Stimulated activated CD4-positive, alpha-beta T cell treated with anti-CD3 and anti-CD28 coated beads, Interleukin-1b, Interleukin-23, amount 100 ng/mL, for 24 hours (primary cell): ENCODE measurements around the gene SLC26A3.

Source experiments
- DNase-seq, 4 experiments: peaks; one replicate each; pipeline ENCODE4 v3.0.0-alpha.2; 2020; ENCODE audit warnings: low read depth in 4 of 4, low spot score in 1 of 4

Gene SLC26A3

DNA sequence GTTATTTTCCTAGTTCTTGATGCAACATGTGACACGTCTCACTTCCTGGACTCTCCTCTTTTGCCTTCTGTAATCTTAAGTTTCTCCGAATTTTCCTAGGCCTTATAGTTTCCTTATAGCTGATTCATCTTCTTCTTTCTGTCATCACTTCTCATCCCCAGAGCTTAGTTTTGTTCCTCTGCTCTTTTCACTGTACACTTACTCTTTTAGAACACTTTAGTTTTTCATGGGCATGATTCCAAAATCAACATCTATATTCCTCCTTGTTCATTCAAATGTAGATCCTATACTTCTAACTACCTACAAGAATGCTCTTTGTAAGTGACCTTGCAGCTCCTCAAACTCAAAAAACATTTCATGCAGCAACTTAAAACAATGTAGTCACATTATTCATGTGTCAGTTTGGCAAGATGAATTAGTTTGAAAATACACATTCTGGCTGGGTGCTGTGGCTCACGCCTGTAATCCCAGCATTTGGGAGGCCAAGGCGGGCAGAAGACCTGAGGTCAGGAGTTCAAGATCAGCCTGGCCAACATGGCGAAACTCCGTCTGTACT is 13.1 kb upstream of the SLC26A3 start:
- DNase-seq = no peak

DNA sequence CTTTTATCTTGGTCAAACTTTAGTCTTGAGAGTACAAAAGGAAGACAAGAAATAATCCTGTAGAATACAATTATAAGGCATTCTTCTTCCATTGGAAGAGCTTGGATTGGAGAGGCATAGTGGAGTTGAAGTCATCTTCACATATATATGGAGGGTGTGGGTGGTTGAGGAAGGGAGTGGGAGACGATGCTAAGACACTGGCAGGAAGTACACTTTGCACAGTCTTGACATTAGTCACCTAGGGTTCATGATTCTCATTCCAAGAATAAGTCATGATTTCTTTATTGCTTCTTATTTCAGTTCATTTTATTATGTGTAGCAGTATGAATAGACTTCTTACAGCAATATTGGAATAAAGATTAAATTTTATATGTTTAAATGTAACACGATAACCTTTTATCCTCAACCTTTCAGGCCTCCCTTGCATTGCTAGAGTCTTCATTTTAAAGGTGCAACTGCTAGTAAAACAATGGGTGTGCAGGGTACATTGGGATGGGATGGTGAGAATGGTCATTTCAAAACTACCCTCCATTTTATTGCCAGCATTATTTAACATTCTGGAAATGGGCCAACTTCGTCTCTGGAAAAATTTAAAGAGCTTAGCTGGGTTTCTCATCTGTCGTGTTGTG is 12.3 kb upstream of the SLC26A3 start:
- DNase-seq = no peak

DNA sequence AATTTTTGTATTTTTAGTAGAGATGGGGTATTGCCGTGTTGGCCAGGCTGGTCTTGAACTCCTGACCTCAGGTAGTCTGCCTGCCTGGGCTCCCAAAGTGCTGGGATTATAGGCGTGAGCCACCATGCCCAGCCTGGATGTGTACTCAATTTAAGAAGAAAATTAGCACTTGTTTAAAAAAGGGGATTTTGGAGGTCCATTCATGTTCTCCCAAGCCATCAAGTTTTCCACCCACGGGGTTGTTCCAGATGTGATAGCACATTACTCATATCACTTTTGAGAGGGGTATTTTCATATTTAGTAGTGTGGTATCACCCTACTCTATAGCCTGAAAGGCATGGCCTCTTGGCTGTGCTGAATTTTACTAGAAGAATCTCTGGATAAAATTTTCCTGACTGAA is 10.5 kb upstream of the SLC26A3 start:
- DNase-seq = peak in 2 of 4 experiments; percentile 8 to 38

DNA sequence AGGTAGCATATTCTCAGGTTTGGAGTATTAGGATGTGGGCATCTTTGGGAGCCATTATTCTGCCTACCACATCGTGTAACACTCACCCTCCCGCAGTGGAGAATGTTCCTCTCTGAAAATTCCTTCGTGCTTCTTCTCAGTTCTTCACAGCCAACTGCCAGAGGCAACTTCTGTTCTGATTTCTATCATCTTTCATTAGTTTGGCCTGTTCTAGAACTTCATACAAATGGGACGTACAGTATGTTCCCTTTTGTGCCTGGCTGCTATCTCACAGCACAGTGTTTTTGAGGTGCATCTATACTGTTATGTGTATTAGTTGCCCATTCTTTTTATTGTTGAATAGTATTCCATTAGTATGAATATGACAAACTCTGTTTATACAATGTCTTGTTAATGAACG is 8.9 kb upstream of the SLC26A3 start:
- no peak for DNase-seq

DNA sequence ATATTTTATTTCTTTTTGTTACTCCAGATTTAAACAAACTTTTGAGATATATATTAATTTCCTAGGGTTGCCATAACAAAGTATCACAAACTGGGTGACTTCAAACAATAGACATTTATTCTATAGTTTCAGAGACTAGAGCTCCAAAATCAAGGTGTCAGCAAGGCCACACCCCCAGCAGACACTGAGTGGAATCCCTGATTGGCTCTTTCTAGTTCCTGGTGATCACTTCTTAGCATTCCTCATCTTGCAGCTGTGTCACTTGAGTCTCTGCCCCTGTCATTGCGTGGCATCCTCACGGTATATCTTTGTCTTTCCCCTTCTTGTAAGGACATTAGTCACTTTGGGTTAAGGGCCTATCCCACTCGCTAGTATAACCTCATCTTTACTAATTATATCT is 7.6 kb upstream of the SLC26A3 start:
- no peak for DNase-seq

GRCh38 chr7:107809179-107809578 is 6.2 kb upstream of the SLC26A3 start:
- no peak for DNase-seq

DNA sequence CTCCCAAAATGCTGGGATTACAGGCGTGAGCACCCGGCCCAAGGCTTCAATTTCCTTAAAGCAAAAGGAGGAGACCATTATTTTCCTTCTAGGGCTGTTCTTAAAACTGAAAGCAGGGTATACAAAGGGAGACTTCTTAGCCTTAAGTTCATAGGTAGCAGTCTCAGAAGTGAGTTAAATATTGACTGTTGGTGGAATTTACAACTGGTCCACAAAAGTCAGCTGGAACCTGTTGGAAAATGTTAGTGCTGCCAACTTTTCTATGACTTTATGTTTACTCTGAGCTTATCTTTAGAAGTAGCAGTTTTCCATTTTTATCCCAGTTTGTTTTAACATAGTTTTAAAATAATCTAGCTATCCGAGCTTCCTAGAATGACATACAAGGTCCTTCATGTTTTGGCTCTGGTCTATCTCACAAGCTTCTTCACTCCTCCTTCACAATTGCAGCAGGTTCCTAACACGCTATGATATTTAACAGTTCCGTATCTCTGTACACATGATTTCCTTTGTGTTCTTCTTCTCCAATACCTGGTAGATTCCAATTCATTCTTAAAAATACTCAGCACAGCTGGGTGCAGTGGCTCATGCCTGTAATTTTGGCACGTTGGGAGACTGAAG is 3.3 kb downstream of the SLC26A3 start:
- no peak for DNase-seq

GRCh38 chr7:107792364-107792763 is 10.7 kb downstream of the SLC26A3 start:
- DNase-seq = no peak

DNA sequence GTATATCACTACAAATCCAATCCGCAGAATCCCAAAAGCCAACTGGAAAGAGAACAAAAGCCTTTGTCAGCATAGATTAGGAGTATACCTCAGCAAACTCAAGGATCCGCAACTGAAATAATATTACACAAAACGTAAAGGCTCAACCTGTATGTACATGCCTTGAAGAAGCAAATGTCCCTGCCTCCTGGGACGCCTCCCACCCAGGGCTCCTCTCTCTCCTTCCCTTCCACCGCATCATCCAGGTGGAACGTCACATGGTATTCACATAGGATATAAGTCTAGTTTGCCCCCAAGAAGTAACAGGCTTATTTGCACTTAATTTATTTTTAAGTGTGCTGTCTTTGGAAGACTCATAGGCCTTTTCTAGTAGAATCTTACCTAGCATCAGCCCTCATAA is 13.4 kb downstream of the SLC26A3 start:
- DNase-seq = no peak

DNA sequence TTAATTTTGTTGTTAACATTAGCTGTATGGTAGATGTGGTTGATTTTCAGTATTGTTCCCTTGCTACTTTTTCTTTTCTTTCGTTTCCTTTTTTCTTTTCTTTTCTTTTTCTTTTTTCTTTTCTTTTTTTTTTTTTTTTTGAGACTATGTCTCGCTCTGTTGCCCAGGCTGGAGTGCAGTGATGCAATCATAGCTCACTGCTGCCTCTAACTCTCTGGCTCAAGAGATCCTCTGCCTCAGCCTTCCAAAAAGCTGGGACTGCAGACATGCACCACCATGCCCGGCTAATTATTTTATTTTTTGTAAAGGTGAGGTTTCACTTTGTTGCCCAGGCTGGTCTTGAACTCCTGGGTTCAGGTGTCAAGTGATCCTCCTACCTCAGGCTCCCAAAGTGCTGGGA is 14.4 kb downstream of the SLC26A3 start:
- DNase-seq = no peak

DNA sequence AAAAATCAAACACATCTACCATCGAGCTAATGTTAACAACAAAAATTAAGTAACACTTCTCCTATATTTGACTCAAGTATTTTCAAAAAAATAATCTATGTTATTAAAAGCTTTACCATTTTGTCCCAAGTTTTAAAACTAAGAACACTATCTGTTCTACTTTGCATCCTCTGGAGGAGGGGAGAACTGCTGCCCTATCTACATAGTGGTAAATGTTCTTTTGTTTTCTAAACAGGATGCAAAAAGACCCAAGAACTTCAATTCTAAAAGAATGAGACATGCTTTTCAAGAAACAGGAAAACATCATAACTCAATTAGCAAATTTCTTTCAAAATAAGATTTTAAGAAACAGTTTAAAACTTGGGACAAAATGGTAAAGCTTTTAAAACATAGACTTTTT is 14.8 kb downstream of the SLC26A3 start:
- DNase-seq = no peak

DNA sequence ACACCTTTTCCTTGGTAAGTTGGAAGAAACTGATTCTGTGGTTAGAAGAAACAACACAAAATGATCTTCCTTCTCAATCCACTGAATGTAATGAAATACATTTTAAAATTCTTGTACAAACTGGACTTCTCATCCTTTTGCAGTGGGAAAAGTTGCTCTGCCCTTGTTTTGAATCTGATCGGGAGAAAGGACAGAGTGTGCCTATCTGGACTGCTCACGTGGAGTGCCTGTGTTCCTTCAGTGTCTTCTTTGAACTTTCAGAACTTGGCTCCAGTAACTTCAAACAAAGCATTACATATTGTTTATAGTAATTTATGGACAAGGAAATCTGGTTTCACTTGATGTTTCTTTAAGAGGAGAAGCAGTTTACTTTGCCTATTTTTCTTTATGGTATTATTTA is 17.1 kb downstream of the SLC26A3 start:
- no peak for DNase-seq

GRCh38 chr7:107785170-107785569 is 17.9 kb downstream of the SLC26A3 start:
- DNase-seq = no peak

DNA sequence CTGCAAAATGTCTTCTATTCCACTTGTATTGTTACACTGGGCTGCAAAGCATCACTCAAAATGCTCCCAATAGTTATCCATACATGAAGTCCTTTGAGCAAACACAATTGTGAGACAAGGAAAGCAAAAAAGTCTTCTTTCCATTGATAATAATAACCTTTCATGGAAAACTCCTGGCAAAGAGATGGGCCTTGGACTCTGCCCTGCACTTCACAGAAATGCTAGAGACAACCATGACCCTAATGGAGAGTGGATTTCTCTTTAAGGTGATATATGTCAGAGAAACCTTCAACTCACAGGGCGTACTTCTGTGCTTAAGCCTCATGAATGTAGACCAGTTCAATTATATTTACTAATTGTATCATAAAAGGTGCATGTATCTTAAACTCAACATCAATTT is 19.4 kb downstream of the SLC26A3 start:
- no peak for DNase-seq

GRCh38 chr7:107782374-107782773 is 20.6 kb downstream of the SLC26A3 start:
- no peak for DNase-seq

- DNase-seq = no peak
These were observed 23.4 kb downstream of the SLC26A3 start for GRCh38 chr7:107779647-107780099.

DNA sequence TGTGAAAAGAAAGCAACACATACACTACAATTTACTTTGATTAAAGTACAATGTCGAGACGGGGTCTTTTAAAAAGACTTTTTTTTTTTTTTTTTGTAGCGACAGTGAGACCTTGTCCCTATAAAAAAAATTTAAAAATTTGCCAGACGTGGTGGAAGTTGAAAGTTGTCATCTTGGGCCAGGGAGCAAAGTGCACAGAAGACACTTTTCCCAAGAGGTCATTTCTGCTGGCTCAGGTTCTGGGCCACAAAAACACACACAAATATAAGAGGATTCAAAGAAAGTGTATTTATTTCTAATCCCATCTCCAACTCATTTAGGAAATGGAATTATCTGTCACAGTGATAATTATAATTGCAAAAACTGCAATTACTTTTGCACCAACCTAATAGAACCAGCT is 24.7 kb downstream of the SLC26A3 start:
- DNase-seq = no peak

DNA sequence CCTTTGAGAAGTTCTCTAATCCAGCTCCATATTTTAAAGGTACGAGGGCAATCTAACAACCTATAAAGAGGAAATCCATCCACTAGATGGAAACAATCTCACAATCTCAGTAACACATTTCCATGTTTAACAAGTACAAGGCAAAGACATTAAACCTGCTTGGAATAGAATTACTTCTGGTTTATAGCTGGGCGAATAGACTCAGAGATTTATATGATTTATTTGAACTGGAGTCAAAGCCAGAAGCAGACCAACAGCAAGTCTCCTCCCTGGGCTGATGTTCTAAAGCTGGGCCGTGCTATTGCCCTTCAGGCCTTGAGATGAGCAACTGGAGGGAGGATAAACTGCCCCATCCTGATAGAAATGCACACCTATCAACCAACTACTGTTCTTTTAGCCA is 25.3 kb downstream of the SLC26A3 start:
- no peak for DNase-seq

DNA sequence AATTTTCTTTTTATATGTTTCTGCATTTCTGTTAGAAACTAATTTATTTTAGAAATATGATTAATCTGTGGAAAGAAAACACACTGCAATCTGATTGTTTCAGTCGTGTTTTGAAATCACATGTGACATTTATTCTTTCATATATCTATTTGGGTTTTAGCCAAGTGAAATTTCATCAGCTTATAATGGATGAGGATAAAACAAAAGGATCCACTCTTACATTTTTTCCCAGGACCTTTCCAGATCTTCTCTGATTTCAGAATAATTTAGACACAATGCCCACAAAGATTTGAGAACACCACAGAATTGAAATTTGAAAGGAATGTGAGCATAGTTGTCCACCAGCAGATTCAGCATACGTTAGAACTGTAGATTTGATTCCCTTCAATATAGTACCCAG is 30.0 kb downstream of the SLC26A3 start:
- no peak for DNase-seq

GRCh38 chr7:107768263-107768662 is 34.8 kb downstream of the SLC26A3 start:
- DNase-seq = no peak

DNA sequence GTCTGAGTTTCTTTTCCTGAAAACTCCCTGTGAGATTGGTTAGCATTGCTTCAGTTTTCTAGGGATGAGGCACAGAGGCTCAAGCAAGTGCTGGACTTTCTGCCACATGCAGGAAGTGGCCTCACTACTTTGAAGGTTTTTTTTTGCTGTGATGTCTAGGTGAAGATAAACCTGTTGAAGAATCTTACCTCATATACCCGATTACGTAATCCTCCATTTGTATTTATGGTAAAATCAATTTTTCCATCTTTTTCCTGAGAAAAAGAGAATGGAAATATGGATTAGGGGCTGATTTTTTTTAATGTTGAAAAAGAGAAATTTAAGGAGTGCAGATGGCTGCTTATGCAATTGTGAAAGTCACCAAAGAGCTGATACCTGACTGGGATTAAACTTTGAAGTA is 35.6 kb downstream of the SLC26A3 start:
- DNase-seq = no peak

DNA sequence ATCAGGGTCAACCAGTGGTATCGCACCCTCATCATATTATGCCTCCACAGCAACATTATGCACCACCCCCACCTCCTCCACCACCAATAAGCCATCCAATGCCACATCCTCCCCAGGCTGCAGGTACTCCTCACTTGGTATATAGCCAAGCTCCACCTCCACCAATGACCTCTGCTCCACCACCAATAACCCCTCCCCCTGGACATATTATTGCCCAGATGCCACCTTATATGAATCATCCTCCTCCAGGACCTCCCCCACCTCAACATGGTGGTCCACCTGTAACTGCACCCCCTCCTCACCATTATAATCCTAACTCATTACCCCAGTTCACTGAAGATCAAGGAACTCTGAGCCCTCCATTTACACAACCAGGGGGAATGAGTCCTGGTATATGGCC is 44.4 kb downstream of the SLC26A3 start:
- no peak for DNase-seq

GRCh38 chr7:107754642-107755041 is 48.4 kb downstream of the SLC26A3 start:
- no peak for DNase-seq
